Activated CD8-positive, alpha-beta memory T cell treated with anti-CD3 and anti-CD28 coated beads for 4 hours (primary cell): ENCODE measurements around the gene ATP9B.
"Not testable (repeated sequence)": the region's sequence is repeated elsewhere in the genome, so short reads cannot be mapped to it uniquely, and the experiment has no call there.

Experiments used
- DNase-seq, 2 donors: peaks; one replicate each; pipeline ENCODE4 v3.0.0-alpha.2; 2020; ENCODE audit warnings: low read depth in 2 of 2

The ATP9B gene

DNA sequence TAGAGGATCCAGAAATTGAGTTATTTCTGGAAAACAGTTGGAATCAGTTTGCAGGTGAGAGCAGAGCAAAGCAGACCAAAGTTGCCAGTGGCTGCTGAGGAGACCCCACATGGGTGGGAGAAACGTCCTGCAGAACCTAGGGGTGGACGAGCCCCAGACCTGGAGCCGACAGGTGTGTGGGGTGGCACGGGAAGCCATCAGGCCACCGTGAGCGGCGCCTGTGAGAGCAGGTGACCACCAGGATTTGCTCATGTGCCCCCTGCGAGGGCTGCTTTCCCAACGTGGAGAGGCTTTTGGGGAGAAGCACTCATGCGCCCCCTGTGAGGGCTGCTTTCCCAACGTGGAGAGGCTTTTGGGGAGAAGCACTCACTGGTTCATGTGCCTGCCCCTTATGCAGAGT is 209.7 kb downstream of the ATP9B start:
- no peak for DNase-seq

DNA sequence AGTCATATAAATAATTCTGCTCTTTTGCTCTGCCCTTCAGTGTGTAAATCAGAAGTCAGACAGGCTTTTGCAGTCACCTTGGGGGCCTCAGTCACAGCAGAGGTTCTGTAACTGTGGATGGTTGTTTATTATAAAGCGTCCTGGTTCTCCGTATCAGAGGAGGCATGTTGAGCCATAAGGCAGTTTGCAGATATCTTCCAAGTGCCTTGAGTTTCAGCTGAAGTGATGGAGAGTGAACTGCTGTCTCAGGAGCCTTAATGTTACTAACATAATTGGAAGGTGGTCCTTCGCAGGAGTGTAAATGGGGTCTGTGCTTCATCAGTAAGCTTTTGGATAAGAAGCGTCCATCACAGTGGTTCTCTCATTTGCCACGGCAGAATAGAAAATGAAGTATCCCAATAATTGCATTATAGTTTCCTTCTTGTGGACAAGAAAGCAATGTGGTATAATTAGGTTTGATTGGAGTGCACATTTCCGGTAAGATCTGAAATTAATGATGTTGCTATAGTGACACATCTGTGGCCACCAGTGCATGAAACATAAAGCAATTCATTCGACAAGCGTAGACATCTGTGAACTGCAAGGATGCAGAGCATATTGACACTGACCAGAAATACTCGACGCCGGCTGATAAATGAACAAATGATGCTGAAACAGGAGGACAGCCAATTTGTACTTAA is 214.1 kb downstream of the ATP9B start:
- no peak for DNase-seq

DNA sequence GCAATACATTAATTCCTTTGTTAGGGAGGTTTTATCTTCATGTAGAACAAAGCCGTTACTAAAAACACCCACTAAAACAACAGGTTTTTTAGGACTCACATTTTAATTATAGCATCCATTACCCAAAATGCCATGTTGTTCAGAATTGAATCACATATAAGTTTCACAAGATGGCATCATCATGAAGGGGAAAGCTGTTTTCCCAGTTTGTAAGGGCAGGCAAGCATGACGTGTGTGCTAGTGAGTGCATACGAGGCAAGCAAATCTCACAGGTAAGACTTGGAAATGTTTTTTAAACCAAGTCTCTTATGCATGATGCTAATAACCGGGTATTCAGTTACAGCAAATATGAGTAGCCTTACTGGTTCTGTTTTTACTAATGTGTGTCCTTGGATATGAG is 214.7 kb downstream of the ATP9B start:
- no peak for DNase-seq

DNA sequence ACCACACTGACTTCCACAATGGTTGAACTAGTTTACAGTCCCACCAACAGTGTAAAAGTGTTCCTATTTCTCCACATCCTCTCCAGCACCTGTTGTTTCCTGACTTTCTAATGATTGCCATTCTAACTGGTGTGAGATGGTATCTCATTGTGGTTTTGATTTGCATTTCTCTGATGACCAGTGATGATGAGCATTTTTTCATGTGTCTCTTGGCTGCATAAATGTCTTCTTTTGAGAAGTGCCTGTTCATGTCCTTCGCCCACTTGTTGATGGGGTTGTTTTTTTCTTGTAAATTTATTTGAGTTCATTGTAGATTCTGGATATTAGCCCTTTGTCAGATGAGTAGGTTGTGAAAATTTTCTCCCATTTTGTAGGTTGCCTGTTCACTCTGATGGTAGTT is 216.0 kb downstream of the ATP9B start:
- not testable (repeated sequence) for DNase-seq

DNA sequence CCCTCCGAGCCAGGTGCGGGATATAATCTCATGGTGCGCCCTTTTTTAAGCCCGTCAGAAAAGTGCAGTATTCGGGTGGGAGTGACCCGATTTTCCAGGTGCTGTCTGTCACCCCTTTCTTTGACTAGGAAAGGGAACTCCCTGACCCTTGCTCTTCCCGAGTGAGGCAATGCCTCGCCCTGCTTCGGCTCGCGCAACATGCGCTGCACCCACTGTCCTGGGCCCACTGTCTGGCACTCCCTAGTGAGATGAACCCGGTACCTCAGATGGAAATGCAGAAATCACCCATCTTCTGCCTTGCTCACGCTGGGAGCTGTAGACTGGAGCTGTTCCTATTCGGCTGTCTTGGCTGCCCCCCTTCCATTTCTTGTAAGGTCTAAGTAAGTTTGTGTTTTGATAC is 221.2 kb downstream of the ATP9B start:
- DNase-seq = not testable (repeated sequence)

DNA sequence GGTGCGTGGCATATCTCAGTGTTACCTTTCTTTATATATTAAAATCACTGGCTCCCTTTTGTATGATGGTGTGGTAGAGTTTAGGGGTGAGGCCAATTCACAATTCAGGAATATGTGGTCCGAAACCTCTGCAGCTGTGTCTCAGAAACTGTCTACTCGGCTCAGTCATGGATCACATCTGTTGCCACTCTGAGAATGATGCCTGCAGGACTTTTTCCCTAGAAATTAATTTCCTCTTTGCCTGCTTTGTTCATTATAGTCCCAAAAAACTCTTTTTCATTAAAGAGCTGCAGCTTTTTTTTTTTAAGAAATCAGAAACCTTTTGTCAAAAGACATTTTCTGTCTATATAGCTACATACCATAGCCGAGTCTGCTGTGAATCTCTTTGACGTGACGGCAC is 221.7 kb downstream of the ATP9B start:
- no peak for DNase-seq

DNA sequence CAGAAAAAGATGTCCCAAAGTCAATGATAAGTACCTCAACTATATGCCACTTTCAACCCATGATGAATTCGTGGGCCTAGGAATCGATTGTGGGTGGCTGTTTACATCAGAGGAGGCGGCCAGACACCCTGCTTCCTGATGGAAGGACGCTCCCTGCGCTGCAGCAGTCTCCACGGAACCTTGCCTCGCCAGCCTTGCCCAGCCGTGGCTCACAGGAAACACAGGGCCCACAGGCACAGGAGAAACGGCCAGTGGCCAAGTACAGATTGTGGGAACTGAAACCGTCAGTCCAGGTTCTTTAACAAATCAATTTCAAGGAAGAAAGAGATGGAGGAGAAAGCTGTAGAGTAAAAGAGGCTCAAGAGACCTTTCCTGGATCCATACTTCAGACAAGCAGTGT is 225.0 kb downstream of the ATP9B start:
- DNase-seq = no peak

DNA sequence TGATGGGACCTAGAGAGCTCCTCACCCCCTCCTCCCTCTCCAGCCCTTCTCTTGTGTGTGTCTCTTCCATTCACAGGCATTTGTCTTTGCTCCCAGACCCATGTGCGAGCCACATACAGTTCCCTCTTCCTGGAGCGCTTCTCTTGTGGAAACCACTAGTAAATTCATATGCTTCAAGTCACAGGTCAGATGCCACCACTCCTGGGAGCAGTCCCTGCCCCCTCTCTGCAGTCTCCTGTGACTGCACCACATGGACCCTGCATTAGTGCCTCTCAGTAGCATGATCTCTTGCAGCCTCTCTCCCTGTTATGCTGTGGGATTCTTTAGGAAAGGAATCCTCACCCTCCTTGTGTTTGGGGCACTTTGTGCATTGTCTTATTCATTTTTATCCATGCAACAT is 230.1 kb downstream of the ATP9B start:
- no peak for DNase-seq

DNA sequence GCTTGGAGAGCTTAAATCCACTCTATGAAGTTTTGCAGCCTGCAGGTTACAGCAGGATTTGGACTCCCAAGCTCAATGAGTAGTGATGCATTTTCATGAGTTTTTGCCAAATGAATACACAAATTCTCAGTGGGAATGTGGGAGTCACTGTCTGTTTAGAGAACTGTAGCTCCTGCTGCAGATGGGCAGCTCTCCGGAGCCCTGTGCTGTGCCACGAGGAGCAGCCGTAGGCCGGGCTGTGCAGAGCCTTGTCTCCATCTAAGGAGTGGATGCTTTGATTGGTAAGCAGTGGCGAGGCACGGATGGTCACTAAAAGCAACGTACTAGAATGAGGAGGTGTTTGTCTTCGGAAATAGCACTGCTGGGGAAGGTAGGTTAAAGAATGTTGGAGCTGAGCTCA is 230.5 kb downstream of the ATP9B start:
- no peak for DNase-seq

DNA sequence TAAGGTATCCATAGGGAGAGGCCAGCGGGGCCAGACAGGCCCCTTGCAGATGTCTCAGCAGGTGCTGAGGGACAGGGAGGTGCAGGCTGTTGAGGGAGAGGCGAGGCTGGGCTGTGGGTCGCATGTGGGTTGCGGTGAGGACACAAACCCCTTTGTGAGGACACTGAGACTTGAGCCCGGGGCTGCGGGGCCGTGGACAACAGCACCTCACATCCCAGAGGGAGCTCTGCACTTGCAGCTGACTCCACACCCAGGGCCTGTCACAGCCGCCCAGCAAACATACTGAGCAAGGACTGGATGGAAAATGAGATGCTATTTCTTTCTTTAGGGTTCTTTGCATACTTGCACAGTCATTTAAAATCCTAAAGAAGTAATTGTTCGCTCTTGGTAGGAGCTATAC is 231.2 kb downstream of the ATP9B start:
- DNase-seq = no peak

DNA sequence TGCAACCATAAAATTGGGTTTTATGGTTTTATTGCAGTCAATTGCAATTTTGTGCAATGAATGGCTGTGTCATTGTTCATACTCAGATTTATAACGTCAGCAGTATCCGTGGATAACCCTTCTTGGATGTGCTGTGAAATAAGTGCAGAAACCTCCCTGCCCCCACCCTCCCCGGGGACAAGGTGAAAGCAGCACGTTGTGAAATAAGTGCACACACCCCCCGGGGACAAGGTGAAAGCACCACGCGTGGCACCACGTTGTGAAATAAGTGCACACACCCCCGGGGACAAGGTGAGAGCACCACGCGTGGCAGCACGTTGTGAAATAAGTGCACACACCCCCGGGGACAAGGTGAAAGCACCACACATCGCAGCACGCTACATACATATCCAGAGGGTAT is 232.9 kb downstream of the ATP9B start:
- DNase-seq = no peak

DNA sequence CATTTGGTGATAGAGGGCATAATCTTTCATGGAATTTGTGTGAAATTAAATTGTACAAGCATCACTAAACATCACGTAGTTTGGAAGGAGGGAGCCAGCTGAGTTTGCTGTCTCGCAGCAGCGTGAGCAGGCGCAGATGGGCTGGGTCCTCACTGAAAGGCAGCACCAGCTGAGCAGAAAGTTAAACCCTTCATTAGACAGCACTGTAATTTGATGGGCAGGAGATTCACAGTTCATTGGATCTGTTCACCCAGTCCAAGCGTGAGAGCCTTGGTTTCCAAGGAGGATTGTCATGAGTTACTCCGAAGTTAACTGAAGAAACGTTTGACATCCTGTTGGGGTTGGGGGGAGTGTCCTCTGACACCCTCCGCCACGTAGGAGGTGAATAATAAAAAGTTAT is 236.7 kb downstream of the ATP9B start:
- no peak for DNase-seq

DNA sequence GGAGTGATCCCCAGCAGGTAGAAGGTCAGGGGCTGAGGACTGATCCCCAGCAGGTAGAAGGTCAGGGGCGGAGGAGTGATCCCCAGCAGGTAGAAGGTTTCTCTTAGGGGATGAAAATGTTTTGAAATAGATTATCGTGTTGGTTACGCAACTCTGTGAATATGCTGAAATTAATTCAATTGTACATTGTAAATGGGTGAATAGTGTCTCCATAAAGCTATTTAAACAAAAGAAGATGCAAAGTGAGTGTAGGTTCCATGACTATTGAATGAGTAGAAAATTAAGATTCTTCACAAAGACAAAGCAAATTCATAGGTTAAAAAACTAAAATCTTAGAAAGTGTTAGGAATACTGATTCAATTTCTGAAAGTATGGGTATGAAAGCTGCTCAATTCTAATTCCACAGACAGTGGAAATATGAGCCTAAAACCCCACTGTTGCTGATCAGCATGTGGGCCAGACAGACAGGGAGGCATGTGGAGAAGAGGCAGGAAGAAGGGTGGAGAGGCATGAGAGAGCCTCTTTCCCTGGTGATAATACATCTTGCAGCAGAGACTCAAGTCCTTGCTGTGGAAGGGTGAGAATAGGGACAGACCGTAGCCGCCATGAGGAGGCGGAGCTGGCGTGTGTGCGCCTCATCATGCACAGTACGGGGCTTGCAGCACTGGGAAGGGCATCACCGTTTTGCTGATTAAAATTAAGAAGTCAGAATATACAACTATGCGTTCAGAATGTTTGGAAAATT is 240.6 kb downstream of the ATP9B start:
- DNase-seq = no peak

DNA sequence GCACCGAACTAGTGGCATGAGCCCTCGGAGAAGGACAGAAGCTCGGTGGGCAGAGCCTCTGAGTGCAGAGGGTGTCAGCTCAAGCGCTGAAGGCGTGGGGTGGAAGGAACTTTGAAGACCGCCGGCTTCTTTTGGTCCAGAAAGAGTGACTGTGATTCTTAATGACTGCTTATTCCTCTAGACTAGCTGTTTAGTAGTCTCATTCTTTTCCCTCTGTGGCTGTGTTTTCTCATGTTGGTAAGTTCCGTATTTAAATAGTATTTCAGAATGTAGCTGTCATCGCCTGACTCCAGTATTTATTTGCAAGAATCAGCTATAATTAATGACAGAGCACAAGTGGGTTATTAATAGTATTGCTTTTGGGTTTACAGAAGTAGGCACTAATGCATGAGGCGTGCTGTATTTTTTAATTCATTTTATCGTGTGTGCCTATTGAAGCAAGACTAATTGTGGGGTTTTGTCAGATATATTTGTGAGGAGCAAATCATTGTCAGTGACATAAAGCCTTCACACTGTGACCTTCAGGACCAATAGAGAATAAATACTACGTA is 245.7 kb downstream of the ATP9B start:
- DNase-seq = no peak

DNA sequence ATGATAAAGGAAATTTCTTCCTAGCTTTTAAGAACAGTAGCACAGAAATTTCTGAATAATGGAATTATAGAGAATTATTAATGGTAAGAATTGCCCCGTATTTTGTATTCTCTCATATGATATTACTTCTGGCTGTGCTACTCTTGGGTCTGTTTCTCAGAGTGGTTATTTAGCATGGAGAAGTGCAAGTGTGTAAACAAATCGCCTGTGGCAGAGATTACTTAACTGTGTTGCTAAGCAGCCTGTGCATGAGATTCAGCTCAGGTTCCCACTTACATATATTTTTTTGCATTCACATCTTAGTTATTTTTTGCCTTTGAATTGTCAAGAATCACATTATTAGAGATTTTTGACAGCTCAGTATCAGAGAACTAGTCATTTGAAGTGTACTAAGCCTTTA is 246.4 kb downstream of the ATP9B start:
- no peak for DNase-seq

DNA sequence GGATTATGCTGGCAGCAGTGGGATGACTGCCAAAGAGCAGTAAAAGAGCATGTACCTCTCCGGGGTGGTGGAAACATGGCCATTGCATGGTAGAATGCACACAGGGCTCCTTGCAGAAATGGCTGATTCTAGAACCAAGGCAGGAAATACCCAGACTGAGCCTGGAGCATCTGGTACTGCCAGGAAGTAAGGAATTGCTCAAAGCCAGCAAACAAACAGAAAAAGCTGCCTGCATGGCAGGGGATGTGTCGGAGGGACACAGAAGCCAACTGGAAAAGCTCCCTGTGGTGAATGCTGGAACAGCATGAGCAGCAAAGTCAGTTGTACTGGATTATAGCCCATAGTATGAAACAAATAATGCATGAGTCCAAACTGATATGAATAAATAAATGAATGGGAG is 248.5 kb downstream of the ATP9B start:
- no peak for DNase-seq

DNA sequence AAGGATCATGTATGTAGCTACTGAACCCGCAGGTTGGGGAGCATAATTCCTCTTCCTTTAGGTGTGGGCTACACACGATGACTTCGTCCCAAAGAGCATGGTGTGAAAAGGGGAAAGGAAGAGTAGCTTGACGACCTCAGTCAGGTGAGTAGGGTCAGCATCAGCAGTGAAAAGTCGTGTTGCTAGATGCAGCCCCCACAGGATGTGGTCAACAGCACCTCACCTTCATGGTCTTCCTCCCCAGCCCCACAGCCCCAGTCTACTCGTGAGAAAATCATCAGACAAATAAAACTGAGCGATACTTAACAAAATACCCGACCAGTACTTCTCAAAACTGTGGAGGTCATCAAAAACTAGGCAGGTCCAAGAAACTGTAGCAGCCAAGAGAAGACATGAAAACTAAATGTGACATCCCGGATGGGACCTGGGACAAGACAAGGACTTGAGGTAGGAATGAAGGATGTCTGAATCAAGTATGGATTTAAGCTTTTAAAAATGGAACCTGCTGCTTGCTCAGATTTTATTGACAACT is 249.0 kb downstream of the ATP9B start:
- DNase-seq = no peak

DNA sequence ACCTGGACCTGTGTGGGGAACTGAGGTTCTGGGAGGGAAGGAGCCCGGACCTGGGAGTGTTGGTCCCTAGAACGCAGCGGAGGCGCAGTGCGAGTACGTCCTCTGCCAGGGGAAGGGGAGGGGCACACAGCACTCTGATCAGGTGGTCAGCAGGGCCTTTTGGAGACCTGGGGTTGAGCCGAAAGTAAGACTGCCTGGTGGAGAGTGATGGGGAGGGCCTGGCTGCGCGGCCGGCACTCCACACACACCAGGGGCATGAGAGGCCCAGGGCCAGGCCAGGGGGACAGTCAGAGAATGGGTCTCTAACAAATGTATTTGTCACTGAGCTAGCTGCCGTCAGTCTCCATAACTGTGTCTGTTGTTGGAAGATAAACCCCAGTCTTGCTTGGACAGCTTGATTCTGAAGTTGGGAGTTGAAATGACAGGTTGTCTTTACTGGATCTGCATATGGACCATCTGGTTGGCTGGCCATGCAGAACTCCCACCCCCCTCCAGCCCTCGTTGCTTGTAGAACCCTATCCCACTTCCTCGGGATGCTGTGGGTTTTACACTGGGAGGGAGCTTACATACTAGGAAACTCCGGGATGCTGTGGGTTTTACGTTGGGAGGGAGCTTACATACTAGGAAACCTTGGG is 251.1 kb downstream of the ATP9B start:
- no peak for DNase-seq

DNA sequence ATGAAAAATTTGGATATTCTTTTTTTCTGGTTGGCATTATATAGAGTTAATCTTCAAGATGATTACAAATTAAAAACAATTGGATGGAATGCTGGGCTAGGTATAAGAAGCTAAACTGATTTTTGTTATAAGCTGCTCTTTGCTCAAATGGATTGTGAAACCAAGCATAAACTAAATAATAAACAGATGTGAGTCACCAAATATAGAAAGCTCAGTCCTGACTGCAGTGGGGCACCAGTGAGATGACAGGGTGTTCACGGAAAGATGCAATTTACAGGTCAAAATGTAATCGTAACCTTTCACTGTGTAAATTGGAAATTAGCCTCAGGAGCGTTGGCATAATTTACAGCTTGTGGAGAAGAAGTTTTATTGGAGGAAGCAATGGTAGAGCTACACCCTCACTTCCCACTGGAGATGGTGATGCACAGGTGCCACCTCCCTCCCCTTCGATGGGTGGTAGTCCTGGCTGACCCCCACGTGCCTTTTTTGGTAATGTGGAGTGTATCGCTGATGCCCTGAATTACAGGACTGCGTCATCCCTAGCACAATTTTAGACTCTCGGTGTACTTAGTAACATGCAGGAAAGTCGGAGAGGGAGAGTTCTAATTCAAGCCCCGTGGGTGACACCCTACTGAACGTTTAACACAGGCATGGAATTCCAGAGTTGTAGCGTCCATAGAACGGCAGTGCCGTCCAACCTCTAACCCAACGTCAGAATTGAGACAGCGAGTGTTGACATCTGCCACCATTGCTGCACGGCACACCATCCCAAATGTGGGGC is 252.6 kb downstream of the ATP9B start:
- DNase-seq = no peak

DNA sequence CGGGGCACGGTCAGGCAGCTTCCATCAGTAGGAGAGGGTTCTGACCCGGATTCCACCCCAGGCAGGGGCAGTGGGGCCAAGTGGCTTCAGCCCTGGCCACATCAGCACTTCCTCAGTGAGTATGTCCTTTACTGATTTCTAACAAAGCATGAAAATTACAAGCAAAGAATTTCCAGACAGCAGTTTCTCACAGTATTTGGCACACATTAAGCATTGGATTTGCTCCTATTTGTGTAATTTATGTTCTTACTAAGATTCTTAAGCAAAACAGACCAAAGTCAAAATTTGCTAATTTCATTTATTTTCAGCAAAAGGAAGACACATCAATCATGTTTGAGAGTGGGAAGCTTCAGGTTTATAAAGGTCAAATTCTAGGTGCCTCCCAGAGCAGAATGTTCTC is 253.2 kb downstream of the ATP9B start:
- DNase-seq = no peak

DNA sequence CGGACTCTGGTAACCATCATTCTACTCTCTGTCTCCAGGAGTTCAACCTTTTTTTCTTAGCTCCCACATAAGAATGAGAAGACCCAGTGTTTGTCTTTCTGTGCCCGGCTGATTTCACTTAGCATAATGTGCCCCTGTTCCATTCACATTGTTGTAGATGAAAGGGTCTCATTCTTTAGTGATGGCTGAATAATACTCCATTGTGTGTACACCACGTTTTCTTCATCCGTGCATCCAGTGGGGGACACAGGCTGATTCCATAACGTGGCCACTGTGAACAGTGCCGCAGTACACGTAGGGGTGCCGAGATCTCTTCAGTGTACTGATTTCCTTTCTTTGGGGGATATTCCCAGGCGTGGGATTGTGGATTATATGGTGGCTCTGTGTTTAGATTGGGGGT is 254.3 kb downstream of the ATP9B start:
- no peak for DNase-seq
